Measurements from ENCODE around the gene KPNA5. TPM values are rescaled to one million over a fixed set of nuclear protein-coding genes. Genes with fewer than 3 reads are reported as not detected.

Gene KPNA5
- total RNA-seq, result 10.6 and 11.2 TPM in 2 replicates

GRCh38 chr6:116680880-116681672 is at the start of gene KPNA5:
Gene KPNA5, plus strand, starts transcription at chr6:116681211. Its CDS starts 124 bp downstream, at chr6:116681335.
- H3K4me3 ChIP-seq (ENCODE audit: insufficient read depth, low read length), result peak within 1 kb of the TSS; percentile 97
- H3K27me3 ChIP-seq (ENCODE audit: insufficient read depth, low read length), result peaks cover 9% of the 10 kb centered on the region
- H3K4me2 ChIP-seq (ENCODE audit: insufficient read depth, low read length), result peak within 1 kb of the TSS; percentile 98
- H2AFZ ChIP-seq (ENCODE audit: low read length), result peak within 1 kb of the TSS; percentile 100
- DNase-seq (ENCODE audit: insufficient read length, low spot score, missing footprints), result peak; percentile 96
- H3K4me1 ChIP-seq (ENCODE audit: insufficient read depth, low read length), result peaks cover 6% of the 10 kb centered on the region
- H3K27ac ChIP-seq (ENCODE audit: low read depth, low read length), result peak within 1 kb of the TSS; percentile 52
- H3K79me2 ChIP-seq (ENCODE audit: insufficient read depth, low read length), result peaks cover 27% of the 10 kb centered on the region
- no peaks in the 10 kb centered on the region for H3K9me3 ChIP-seq (ENCODE audit: low read depth, low read length)
- H3K36me3 ChIP-seq (ENCODE audit: insufficient read depth, low read length), result no peaks in the 10 kb centered on the region
- no peak for TF ChIP-seq CTCF (IDR thresholded peaks at IDR 0.05; ENCODE audit: extremely low read depth, low read depth, low read length)
- H4K20me1 ChIP-seq (ENCODE audit: insufficient read depth, low read length), result no peaks in the 10 kb centered on the region

GRCh38 chr6:116631379-116631990 is 49.5 kb upstream of the KPNA5 start:
- H3K9me3 ChIP-seq (ENCODE audit: low read depth, low read length), result no peaks in the 10 kb centered on the region
- H3K36me3 ChIP-seq (ENCODE audit: insufficient read depth, low read length), result peaks cover 4% of the 10 kb centered on the region
- no peak overlapping the region for H3K27ac ChIP-seq (ENCODE audit: low read depth, low read length)
- H3K79me2 ChIP-seq (ENCODE audit: insufficient read depth, low read length), result no peaks in the 10 kb centered on the region
- no peaks in the 10 kb centered on the region for H4K20me1 ChIP-seq (ENCODE audit: insufficient read depth, low read length)
- no peaks in the 10 kb centered on the region for H3K4me1 ChIP-seq (ENCODE audit: insufficient read depth, low read length)
- no peak overlapping the region for H3K4me2 ChIP-seq (ENCODE audit: insufficient read depth, low read length)
- H3K27me3 ChIP-seq (ENCODE audit: insufficient read depth, low read length), result no peaks in the 10 kb centered on the region
- no peak for TF ChIP-seq CTCF (IDR thresholded peaks at IDR 0.05; ENCODE audit: extremely low read depth, low read depth, low read length)
- H2AFZ ChIP-seq (ENCODE audit: low read length), result no peak overlapping the region
- no peak overlapping the region for H3K4me3 ChIP-seq (ENCODE audit: insufficient read depth, low read length)
- no peak for DNase-seq (ENCODE audit: insufficient read length, low spot score, missing footprints)

GRCh38 chr6:116633685-116634084 is 47.3 kb upstream of the KPNA5 start:
- Histone ChIP-seq H4K20me1 (ENCODE audit: insufficient read depth, low read length) (no peaks in the 10 kb centered on the region), H2AFZ (ENCODE audit: low read length) (no peak overlapping the region), H3K27me3 (ENCODE audit: insufficient read depth, low read length) (no peaks in the 10 kb centered on the region), H3K36me3 (ENCODE audit: insufficient read depth, low read length) (peaks cover 4% of the 10 kb centered on the region), H3K4me2 (ENCODE audit: insufficient read depth, low read length) (no peak overlapping the region), H3K9me3 (ENCODE audit: low read depth, low read length) (no peaks in the 10 kb centered on the region), H3K4me1 (ENCODE audit: insufficient read depth, low read length) (no peaks in the 10 kb centered on the region), H3K27ac (ENCODE audit: low read depth, low read length) (no peak overlapping the region), H3K4me3 (ENCODE audit: insufficient read depth, low read length) (no peak overlapping the region), H3K79me2 (ENCODE audit: insufficient read depth, low read length) (peaks cover 2% of the 10 kb centered on the region)
- peak; percentile 20 for TF ChIP-seq CTCF (IDR thresholded peaks at IDR 0.05; ENCODE audit: extremely low read depth, low read depth, low read length)
- DNase-seq (ENCODE audit: insufficient read length, low spot score, missing footprints), result no peak

GRCh38 chr6:116648156-116648555 is 32.9 kb upstream of the KPNA5 start:
- Histone ChIP-seq H3K4me2 (ENCODE audit: insufficient read depth, low read length) (peak overlapping the region; percentile 66), H3K79me2 (ENCODE audit: insufficient read depth, low read length) (no peaks in the 10 kb centered on the region), H3K27ac (ENCODE audit: low read depth, low read length) (no peak overlapping the region), H3K9me3 (ENCODE audit: low read depth, low read length) (no peaks in the 10 kb centered on the region), H2AFZ (ENCODE audit: low read length) (no peak overlapping the region), H3K36me3 (ENCODE audit: insufficient read depth, low read length) (peaks cover 19% of the 10 kb centered on the region), H3K4me1 (ENCODE audit: insufficient read depth, low read length) (peaks cover 14% of the 10 kb centered on the region), H3K27me3 (ENCODE audit: insufficient read depth, low read length) (no peaks in the 10 kb centered on the region), H4K20me1 (ENCODE audit: insufficient read depth, low read length) (no peaks in the 10 kb centered on the region), H3K4me3 (ENCODE audit: insufficient read depth, low read length) (no peak overlapping the region)
- no peak for TF ChIP-seq CTCF (IDR thresholded peaks at IDR 0.05; ENCODE audit: extremely low read depth, low read depth, low read length)
- peak; percentile 4 for DNase-seq (ENCODE audit: insufficient read length, low spot score, missing footprints)
